ENCODE results near the gene P4HA2. TPM values are rescaled to one million over a fixed set of nuclear protein-coding genes. Genes with fewer than 3 reads are reported as not detected.
A peak's percentile ranks its signal among the peaks of the same experiment; 100 is the strongest.

Gene P4HA2
- total RNA-seq, 1 donor from 2014 or later, result 38.5 TPM

GRCh38 chr5:132238901-132239500 lies 11.3 kb upstream of the P4HA2 start:
- Mint-ChIP-seq H3K27me3 (no peaks in the 10 kb centered on the region), H3K36me3 (no peaks in the 10 kb centered on the region), H3K4me3 (no peak overlapping the region), H3K9me3 (peaks cover 13% of the 10 kb centered on the region), H3K27ac (no peak overlapping the region), H3K4me1 (ENCODE audit: unreplicated experiment) (peaks cover 5% of the 10 kb centered on the region)
- no peak for DNase-seq (ENCODE audit: extremely low spot score, unreplicated experiment)
- TF ChIP-seq, protein P1, sequence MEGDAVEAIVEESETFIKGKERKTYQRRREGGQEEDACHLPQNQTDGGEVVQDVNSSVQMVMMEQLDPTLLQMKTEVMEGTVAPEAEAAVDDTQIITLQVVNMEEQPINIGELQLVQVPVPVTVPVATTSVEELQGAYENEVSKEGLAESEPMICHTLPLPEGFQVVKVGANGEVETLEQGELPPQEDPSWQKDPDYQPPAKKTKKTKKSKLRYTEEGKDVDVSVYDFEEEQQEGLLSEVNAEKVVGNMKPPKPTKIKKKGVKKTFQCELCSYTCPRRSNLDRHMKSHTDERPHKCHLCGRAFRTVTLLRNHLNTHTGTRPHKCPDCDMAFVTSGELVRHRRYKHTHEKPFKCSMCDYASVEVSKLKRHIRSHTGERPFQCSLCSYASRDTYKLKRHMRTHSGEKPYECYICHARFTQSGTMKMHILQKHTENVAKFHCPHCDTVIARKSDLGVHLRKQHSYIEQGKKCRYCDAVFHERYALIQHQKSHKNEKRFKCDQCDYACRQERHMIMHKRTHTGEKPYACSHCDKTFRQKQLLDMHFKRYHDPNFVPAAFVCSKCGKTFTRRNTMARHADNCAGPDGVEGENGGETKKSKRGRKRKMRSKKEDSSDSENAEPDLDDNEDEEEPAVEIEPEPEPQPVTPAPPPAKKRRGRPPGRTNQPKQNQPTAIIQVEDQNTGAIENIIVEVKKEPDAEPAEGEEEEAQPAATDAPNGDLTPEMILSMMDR (conservative IDR thresholded peaks at IDR 0.05), result no peak

DNA sequence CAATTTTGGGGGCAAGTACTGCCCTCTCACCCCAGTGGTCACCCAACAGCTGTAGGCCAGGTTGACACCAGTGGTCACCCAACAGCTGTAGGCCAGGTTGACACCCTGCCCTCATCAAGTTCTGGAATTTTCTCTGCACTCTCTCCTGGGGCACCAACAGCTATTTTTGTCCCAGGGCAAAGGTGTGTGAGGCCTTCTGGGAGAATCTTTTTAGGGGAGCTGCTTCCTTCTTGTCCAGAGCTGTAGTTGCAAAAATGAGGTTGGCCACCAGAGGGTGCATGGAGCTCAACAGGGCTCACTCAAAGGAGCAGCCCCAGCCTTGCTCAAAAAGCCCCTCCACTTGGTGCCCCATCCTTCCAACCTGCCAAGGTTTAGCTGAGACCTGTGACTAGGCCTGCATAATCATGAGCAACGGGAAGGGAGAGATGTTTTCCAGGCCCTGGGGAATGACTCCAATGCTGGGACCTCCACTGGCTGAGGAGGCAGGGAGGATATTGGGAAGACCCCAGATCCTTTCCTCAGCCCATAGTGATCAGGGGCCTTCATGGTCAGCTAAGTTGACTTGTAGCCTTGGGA lies 10.6 kb upstream of the P4HA2 start:
- TF ChIP-seq, protein P1 (conservative IDR thresholded peaks at IDR 0.05), result peak; percentile 86
- no peak overlapping the region for H3K27ac Mint-ChIP-seq
- no peaks in the 10 kb centered on the region for H3K27me3 Mint-ChIP-seq
- no peak overlapping the region for H3K4me3 Mint-ChIP-seq
- DNase-seq (ENCODE audit: extremely low spot score, unreplicated experiment), result peak; percentile 81
- peaks cover 11% of the 10 kb centered on the region for H3K9me3 Mint-ChIP-seq
- no peaks in the 10 kb centered on the region for H3K36me3 Mint-ChIP-seq
- H3K4me1 Mint-ChIP-seq (ENCODE audit: unreplicated experiment), result peaks cover 5% of the 10 kb centered on the region

DNA sequence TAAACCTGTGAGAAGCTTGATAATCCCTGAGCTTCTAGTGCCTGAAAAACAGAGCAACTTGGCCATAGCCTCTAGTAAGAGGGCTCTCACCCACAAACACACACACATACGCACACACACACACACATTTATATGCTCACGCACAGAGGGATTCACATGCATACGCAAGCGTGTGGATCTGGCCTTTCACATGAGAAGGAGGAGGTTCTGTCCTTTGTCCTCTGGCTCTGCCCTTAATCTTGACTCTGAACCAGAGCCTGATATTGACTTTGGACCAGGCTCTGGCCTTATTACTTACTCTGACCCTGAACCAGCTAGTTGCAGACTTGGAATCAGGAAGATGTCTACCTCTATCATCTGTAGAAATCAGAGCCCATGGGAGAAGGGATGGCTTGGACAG lies 10.0 kb upstream of the P4HA2 start:
- no peak overlapping the region for H3K27ac Mint-ChIP-seq
- TF ChIP-seq, protein P1 (conservative IDR thresholded peaks at IDR 0.05), result no peak

DNA sequence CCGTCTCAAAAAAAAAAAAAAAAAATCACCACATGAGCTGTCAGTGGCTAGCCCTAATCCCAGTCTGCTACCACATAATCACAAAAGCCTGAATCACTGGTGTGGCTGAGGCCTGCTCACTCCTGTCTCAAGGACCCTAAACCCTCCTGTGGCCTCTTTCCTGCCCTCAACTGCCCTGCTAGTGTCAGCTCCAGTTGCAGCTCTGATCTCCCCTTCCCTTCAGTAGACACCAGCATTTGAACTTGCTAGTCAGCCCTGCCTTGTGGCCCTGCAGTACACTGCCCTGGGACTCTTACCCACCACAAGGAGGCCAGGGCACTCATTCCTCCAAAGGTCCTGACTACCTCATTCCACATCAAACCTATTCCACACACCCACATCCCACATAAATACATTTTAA lies 9.5 kb upstream of the P4HA2 start:
- DNase-seq (ENCODE audit: extremely low spot score, unreplicated experiment), result no peak
- H3K4me1 Mint-ChIP-seq (ENCODE audit: unreplicated experiment), result peaks cover 5% of the 10 kb centered on the region
- TF ChIP-seq, protein P1 (conservative IDR thresholded peaks at IDR 0.05), result peak; percentile 16
- no peak overlapping the region for H3K4me3 Mint-ChIP-seq
- H3K36me3 Mint-ChIP-seq, result no peaks in the 10 kb centered on the region
- H3K27ac Mint-ChIP-seq, result no peak overlapping the region
- H3K9me3 Mint-ChIP-seq, result peaks cover 10% of the 10 kb centered on the region
- H3K27me3 Mint-ChIP-seq, result peaks cover 3% of the 10 kb centered on the region

More for the DNA sequence above, 10.0 kb upstream of the P4HA2 start:
- Mint-ChIP-seq H3K4me3 (no peak overlapping the region), H3K27me3 (peaks cover under 1% of the 10 kb centered on the region), H3K36me3 (no peaks in the 10 kb centered on the region), H3K4me1 (ENCODE audit: unreplicated experiment) (peaks cover 5% of the 10 kb centered on the region), H3K9me3 (peaks cover 11% of the 10 kb centered on the region)
- no peak for DNase-seq (ENCODE audit: extremely low spot score, unreplicated experiment)

- no peak overlapping the region for H3K4me3 Mint-ChIP-seq
- H3K27ac Mint-ChIP-seq, result peak overlapping the region; percentile 12
- H3K9me3 Mint-ChIP-seq, result peaks cover 4% of the 10 kb centered on the region
- no peaks in the 10 kb centered on the region for H3K36me3 Mint-ChIP-seq
- H3K27me3 Mint-ChIP-seq, result peaks cover 7% of the 10 kb centered on the region
- peaks cover 5% of the 10 kb centered on the region for H3K4me1 Mint-ChIP-seq (ENCODE audit: unreplicated experiment)
- TF ChIP-seq, protein P1 (conservative IDR thresholded peaks at IDR 0.05), result no peak
- DNase-seq (ENCODE audit: extremely low spot score, unreplicated experiment), result no peak
Observed at GRCh38 chr5:132235340-132235739, 7.7 kb upstream of the P4HA2 start.
